ENCODE results near the gene RPH3AL. TPM values are rescaled to one million over a fixed set of nuclear protein-coding genes. Genes with fewer than 3 reads are reported as not detected.

The RPH3AL gene
- total and polyA plus RNA-seq, 2 of the 8 experiments (the other 6 are each of a cell fraction or from before 2014, with no cell fraction given), result 5.6 to 5.8 TPM

- TF ChIP-seq RXRA (IDR thresholded peaks at IDR 0.05; ENCODE audit: insufficient read depth, low read depth, low read length) (no peak), MAX (IDR thresholded peaks at IDR 0.05) (no peak), BACH1 (IDR thresholded peaks at IDR 0.05; ENCODE audit: low read length) (no peak)
Observed at GRCh38 chr17:261635-262034, 91.0 kb downstream of the RPH3AL start (continued).

All from H1 (cell line).